ENCODE measurements around the gene ZNF500.
A peak's percentile ranks its signal among the peaks of the same experiment; 100 is the strongest.

DNA sequence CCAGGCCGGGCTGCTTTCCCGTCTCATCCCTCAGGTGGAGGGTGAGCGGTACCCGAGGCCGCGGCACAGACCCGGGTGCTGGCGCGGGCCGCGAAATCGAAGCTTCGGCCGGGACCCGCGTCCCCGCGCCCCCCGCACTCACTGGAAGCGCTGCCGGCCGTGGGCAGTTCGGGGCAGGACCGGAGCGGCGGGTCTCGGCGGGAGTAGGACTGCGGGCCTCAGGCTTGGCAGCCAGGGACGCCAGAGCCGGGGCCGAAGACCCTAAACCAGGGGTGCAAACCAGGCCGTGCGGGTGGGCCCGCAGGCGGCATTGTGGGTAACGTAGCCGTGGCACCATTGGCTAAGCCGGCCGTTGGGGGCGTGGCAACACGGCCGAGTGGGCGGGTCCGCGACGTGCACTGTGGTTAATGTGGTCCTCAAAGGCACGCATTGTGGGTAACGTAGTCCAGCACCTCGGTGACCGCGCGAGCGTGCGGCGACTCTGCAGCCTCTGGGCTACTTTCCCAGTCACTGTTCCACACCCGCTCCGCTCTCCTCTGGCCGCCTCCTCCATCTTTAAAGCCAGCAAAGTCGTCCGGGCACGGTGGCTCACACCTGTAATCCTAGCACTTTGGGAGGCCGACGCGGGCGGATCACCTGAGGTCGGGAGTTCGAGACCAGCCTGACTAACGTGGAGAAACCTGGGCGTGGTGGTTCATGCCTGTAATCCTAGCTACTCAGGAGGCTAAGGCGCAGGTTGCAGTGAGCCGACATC lies at the start of gene ZNF500:
- TF ChIP-seq, protein P1, sequence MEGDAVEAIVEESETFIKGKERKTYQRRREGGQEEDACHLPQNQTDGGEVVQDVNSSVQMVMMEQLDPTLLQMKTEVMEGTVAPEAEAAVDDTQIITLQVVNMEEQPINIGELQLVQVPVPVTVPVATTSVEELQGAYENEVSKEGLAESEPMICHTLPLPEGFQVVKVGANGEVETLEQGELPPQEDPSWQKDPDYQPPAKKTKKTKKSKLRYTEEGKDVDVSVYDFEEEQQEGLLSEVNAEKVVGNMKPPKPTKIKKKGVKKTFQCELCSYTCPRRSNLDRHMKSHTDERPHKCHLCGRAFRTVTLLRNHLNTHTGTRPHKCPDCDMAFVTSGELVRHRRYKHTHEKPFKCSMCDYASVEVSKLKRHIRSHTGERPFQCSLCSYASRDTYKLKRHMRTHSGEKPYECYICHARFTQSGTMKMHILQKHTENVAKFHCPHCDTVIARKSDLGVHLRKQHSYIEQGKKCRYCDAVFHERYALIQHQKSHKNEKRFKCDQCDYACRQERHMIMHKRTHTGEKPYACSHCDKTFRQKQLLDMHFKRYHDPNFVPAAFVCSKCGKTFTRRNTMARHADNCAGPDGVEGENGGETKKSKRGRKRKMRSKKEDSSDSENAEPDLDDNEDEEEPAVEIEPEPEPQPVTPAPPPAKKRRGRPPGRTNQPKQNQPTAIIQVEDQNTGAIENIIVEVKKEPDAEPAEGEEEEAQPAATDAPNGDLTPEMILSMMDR (IDR thresholded peaks at IDR 0.05), result no peak
- TF ChIP-seq POLR2A (IDR thresholded peaks at IDR 0.05), result peak; percentile 37 to 38
- peak; percentile 66 to 93 (median 85) for TF ChIP-seq POLR2AphosphoS5 (IDR thresholded peaks at IDR 0.05)

All from sigmoid colon (tissue), 4 donors.